ENCODE measurements around the gene NOP10.

Gene NOP10

GRCh38 chr15:34329006-34329405 lies 13.9 kb downstream of the NOP10 start:
- DNase-seq: no peak

GRCh38 chr15:34327906-34328305 lies 15.0 kb downstream of the NOP10 start:
- DNase-seq: no peak

- no peak for DNase-seq
Measured at GRCh38 chr15:34325368-34325767, 17.6 kb downstream of the NOP10 start.

- no peak for DNase-seq
Measured at GRCh38 chr15:34324933-34325332, 18.0 kb downstream of the NOP10 start.

- no peak for DNase-seq
Measured at GRCh38 chr15:34323217-34323616, 19.7 kb downstream of the NOP10 start.

- DNase-seq: peak; percentile 30
Measured at GRCh38 chr15:34318277-34319079, 24.5 kb downstream of the NOP10 start.

GRCh38 chr15:34314491-34315490 lies 28.1 kb downstream of the NOP10 start:
- no peak for DNase-seq

- no peak for DNase-seq
Measured at GRCh38 chr15:34311563-34311962, 31.4 kb downstream of the NOP10 start.

- DNase-seq: no peak
Measured at GRCh38 chr15:34304613-34305012, 38.3 kb downstream of the NOP10 start.

- DNase-seq: no peak
Measured at GRCh38 chr15:34301058-34301457, 41.9 kb downstream of the NOP10 start.

GRCh38 chr15:34297059-34297458 lies 45.9 kb downstream of the NOP10 start:
- no peak for DNase-seq

GRCh38 chr15:34292621-34293020 lies 50.3 kb downstream of the NOP10 start:
- no peak for DNase-seq

All from DMS79 (cell line).